ENCODE data around the gene LPO.

The LPO gene

DNA sequence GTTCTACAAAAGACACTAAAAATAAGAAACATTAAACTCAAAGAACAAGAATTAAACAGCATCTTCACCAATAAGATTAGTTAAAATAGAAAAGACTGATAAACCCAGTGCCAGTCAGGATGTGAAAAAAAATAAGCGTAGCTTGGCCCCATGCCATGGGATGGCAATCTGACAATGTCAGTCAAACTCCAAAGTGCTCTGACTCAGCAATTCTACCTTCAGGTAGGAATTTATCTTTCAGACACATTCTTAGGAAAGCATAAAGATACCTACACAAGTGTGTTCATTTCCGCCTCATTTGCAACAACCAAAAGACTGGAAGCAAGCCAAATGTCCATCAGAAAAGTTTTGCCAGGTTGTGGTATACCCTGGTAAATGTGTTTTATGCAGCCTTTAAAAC lies 51.5 kb downstream of the LPO start:
- Histone ChIP-seq H3K4me1 (ENCODE audit: control extremely low read depth in 1 of 4, control insufficient read depth in 4 of 4, insufficient read depth in 4 of 4, low read length in 3 of 4) (peaks cover 10 to 41% (median 24%) of the 10 kb centered on the region in 4 experiments), H3K9me3 (ENCODE audit: control extremely low read depth in 1 of 5, control insufficient read depth in 4 of 5, insufficient read depth in 2 of 5, low read depth in 1 of 5, low read length in 4 of 5) (peaks cover 0 to 3% (median 0%) of the 10 kb centered on the region in 5 experiments), H3K36me3 (ENCODE audit: control insufficient read depth in 4 of 4, insufficient read depth in 4 of 4, low read length in 3 of 4) (no peaks in the 10 kb centered on the region), H3K27ac (ENCODE audit: insufficient read depth in 1 of 2, low read depth in 1 of 2, low read length in 2 of 2, poor library complexity in 1 of 2, severe bottlenecking in 2 of 2) (no peak overlapping the region), H3K4me3 (ENCODE audit: control insufficient read depth in 1 of 7, extremely low read depth in 1 of 7, insufficient read depth in 4 of 7, low read depth in 2 of 7, low read length in 6 of 7) (no peak overlapping the region), H3K27me3 (replicated peaks in 2 of 5; ENCODE audit: control insufficient read depth in 4 of 5, insufficient read depth in 5 of 5, low read length in 4 of 5) (no peaks in the 10 kb centered on the region)
- ChIA-PET POLR2A (no interaction called here), CTCF (interaction anchor here (1.0 to 2.3 kb wide), 4 partner anchors 10 to 14 kb away, joined by 3 to 6 read pairs (median 4); partner anchors contain the start of gene MPO)
- WGBS (ENCODE audit: insufficient coverage) = no CpG with 5 or more reads among the region's 2 CpGs
- peak; percentile 20 to 59 (median 54) for DNase-seq

DNA sequence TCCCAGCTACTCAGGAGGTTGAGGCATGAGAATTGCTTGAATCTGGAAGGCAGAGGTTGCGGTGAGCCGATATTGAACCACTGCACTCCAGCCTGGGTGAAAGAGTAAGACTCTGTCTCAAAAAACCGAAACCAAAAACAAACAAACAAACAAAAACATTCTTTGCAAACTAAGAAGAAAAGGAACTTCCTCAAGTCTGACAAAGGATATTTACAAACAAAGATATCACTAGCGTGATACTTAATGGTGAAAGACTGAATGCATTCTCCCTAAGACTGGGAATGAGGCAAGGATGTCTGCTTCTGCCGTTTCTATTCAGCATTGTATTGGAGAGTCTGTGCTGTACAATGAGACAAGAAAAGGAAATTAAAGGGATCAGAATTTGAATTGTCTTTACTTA lies 52.9 kb downstream of the LPO start:
- 100% methylated on average over 3 of the region's 5 CpGs for WGBS (ENCODE audit: insufficient coverage)
- Histone ChIP-seq H3K4me3 (ENCODE audit: control insufficient read depth in 1 of 7, extremely low read depth in 1 of 7, insufficient read depth in 4 of 7, low read depth in 2 of 7, low read length in 6 of 7) (no peak overlapping the region), H3K9me3 (ENCODE audit: control extremely low read depth in 1 of 5, control insufficient read depth in 4 of 5, insufficient read depth in 2 of 5, low read depth in 1 of 5, low read length in 4 of 5) (peaks cover 0 to 3% (median 0%) of the 10 kb centered on the region in 5 experiments), H3K27me3 (replicated peaks in 2 of 5; ENCODE audit: control insufficient read depth in 4 of 5, insufficient read depth in 5 of 5, low read length in 4 of 5) (no peaks in the 10 kb centered on the region), H3K36me3 (ENCODE audit: control insufficient read depth in 4 of 4, insufficient read depth in 4 of 4, low read length in 3 of 4) (no peaks in the 10 kb centered on the region), H3K4me1 (ENCODE audit: control extremely low read depth in 1 of 4, control insufficient read depth in 4 of 4, insufficient read depth in 4 of 4, low read length in 3 of 4) (peaks cover 8 to 29% (median 18%) of the 10 kb centered on the region in 4 experiments), H3K27ac (ENCODE audit: insufficient read depth in 1 of 2, low read depth in 1 of 2, low read length in 2 of 2, poor library complexity in 1 of 2, severe bottlenecking in 2 of 2) (no peak overlapping the region)
- no peak for DNase-seq
- CTCF ChIA-PET = interaction anchor here (0.8 kb wide), 1 partner anchor 13 kb away, joined by 3 read pairs; no protein-coding TSS in a partner anchor
- POLR2A ChIA-PET = no interaction called here

DNA sequence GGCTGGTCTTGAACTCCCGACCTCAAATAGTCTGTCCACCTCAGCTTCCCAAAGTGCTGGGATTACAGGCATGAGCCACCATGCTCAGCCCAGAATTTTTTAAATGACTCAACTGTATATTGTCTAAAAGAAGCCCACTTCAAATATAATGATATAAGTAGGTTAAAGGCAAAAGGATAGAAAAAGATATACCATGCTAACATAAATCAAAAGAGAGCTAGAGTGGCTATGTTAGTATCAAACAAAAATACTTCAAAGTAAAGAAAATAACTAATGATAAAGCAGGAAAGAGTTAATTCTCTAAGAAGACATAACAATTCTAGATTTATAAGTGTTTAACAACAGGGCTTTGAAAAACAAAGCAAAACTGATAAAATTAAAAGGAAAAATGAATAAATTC lies 55.6 kb downstream of the LPO start:
- CTCF ChIA-PET = interaction anchor here (0.7 to 1.9 kb wide), 5 partner anchors 11 to 46 kb away, joined by 3 to 6 read pairs (median 4); partner anchors contain the start of gene MPO
- POLR2A ChIA-PET = no interaction called here
- Histone ChIP-seq H3K27ac (ENCODE audit: insufficient read depth in 1 of 2, low read depth in 1 of 2, low read length in 2 of 2, poor library complexity in 1 of 2, severe bottlenecking in 2 of 2) (no peak overlapping the region), H3K4me1 (ENCODE audit: control extremely low read depth in 1 of 4, control insufficient read depth in 4 of 4, insufficient read depth in 4 of 4, low read length in 3 of 4) (peaks cover 5 to 23% (median 12%) of the 10 kb centered on the region in 4 experiments), H3K9me3 (ENCODE audit: control extremely low read depth in 1 of 5, control insufficient read depth in 4 of 5, insufficient read depth in 2 of 5, low read depth in 1 of 5, low read length in 4 of 5) (peaks cover 0 to 7% (median 0%) of the 10 kb centered on the region in 5 experiments), H3K36me3 (ENCODE audit: control insufficient read depth in 4 of 4, insufficient read depth in 4 of 4, low read length in 3 of 4) (no peaks in the 10 kb centered on the region), H3K4me3 (ENCODE audit: control insufficient read depth in 1 of 7, extremely low read depth in 1 of 7, insufficient read depth in 4 of 7, low read depth in 2 of 7, low read length in 6 of 7) (no peak overlapping the region), H3K27me3 (replicated peaks in 2 of 5; ENCODE audit: control insufficient read depth in 4 of 5, insufficient read depth in 5 of 5, low read length in 4 of 5) (no peaks in the 10 kb centered on the region)
- DNase-seq = no peak
- WGBS (ENCODE audit: insufficient coverage) = no CpG with 5 or more reads among the region's 1 CpG

DNA sequence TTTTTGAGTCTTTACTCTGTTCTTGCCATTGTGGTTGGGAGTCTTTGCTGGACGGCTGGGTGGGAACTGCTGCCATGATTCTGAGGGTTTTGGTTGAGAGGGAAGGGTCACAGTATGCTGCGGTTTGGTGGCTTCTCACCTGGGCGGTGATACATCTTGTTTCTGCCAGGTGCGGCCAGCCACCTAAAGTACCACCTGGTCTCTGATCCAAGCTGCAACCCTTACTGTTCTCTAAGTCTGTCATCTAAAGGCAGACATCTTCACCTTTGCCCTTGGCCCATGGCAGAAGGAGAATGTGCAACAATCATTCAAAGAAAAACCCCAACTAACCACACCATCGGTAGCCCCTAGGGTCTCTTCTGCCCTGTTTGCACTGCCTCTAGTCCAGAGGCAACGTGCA lies 62.0 kb downstream of the LPO start:
- ChIA-PET CTCF (interaction anchor here (1.2 to 7.0 kb wide), 2 partner anchors 11 to 16 kb away, joined by 3 to 55 read pairs; no protein-coding TSS in a partner anchor), POLR2A (no interaction called here)
- Histone ChIP-seq H3K36me3 (ENCODE audit: control insufficient read depth in 4 of 4, insufficient read depth in 4 of 4, low read length in 3 of 4) (peaks cover 0 to 25% (median 0%) of the 10 kb centered on the region in 4 experiments), H3K27me3 (replicated peaks in 2 of 5; ENCODE audit: control insufficient read depth in 4 of 5, insufficient read depth in 5 of 5, low read length in 4 of 5) (no peaks in the 10 kb centered on the region), H3K4me3 (ENCODE audit: control insufficient read depth in 1 of 7, extremely low read depth in 1 of 7, insufficient read depth in 4 of 7, low read depth in 2 of 7, low read length in 6 of 7) (no peak overlapping the region), H3K9me3 (ENCODE audit: control extremely low read depth in 1 of 5, control insufficient read depth in 4 of 5, insufficient read depth in 2 of 5, low read depth in 1 of 5, low read length in 4 of 5) (peaks cover 0 to 3% (median 0%) of the 10 kb centered on the region in 5 experiments), H3K27ac (ENCODE audit: insufficient read depth in 1 of 2, low read depth in 1 of 2, low read length in 2 of 2, poor library complexity in 1 of 2, severe bottlenecking in 2 of 2) (no peak overlapping the region), H3K4me1 (ENCODE audit: control extremely low read depth in 1 of 4, control insufficient read depth in 4 of 4, insufficient read depth in 4 of 4, low read length in 3 of 4) (peaks cover 0 to 40% (median 4%) of the 10 kb centered on the region in 4 experiments)
- no peak for DNase-seq
- 97% methylated on average over 6 of the region's 6 CpGs for WGBS (ENCODE audit: insufficient coverage)

DNA sequence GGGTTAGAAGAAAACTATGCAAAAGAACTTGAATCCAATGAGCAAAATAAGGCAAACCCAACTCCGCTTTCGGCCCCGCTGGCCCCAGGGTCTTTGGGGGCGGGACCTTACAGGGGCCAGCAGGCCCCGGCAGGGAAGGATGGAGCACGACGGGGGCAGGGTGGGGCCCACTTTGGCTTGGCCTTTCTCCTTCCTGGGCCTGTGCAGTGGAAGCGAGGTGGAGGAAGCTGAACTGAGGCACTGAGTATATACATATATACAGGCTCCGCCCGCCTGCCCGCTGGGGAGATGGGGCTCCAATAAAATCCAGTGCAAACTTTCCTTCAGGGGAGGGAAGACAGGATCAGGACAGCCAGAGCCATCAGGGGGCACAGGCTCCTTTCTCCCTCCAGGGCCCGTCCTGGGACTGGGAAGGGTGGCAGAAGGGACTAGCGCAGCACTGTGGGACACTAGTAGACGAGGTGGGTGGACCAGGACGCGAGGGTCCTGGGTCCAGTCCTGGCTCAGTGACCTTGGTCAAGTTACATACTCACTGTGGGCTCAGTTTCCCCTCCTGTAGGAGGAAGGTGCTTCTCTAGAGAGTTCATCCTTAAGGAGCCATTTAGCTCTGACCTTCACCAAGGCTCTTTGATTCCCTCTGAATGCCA lies 63.2 kb downstream of the LPO start:
- H3K36me3 ChIP-seq (ENCODE audit: control insufficient read depth in 4 of 4, insufficient read depth in 4 of 4, low read length in 3 of 4) = peaks cover 0 to 33% (median 0%) of the 10 kb centered on the region in 4 experiments
- ChIA-PET CTCF (interaction anchor here (0.9 to 7.0 kb wide), 6 partner anchors 12 to 36 kb away, joined by 3 to 55 read pairs (median 3); no protein-coding TSS in a partner anchor), POLR2A (no interaction called here)
- WGBS (ENCODE audit: insufficient coverage) = 95% methylated on average over 9 of the region's 16 CpGs
- DNase-seq = no peak
- peaks cover 0 to 40% (median 4%) of the 10 kb centered on the region in 4 experiments for H3K4me1 ChIP-seq (ENCODE audit: control extremely low read depth in 1 of 4, control insufficient read depth in 4 of 4, insufficient read depth in 4 of 4, low read length in 3 of 4)
- no peaks in the 10 kb centered on the region for H3K27me3 ChIP-seq (replicated peaks in 2 of 5; ENCODE audit: control insufficient read depth in 4 of 5, insufficient read depth in 5 of 5, low read length in 4 of 5)
- H3K27ac ChIP-seq (ENCODE audit: insufficient read depth in 1 of 2, low read depth in 1 of 2, low read length in 2 of 2, poor library complexity in 1 of 2, severe bottlenecking in 2 of 2) = no peak overlapping the region
- no peak overlapping the region for H3K4me3 ChIP-seq (ENCODE audit: control insufficient read depth in 1 of 7, extremely low read depth in 1 of 7, insufficient read depth in 4 of 7, low read depth in 2 of 7, low read length in 6 of 7)
- H3K9me3 ChIP-seq (ENCODE audit: control extremely low read depth in 1 of 5, control insufficient read depth in 4 of 5, insufficient read depth in 2 of 5, low read depth in 1 of 5, low read length in 4 of 5) = peaks cover 0 to 3% (median 0%) of the 10 kb centered on the region in 5 experiments

DNA sequence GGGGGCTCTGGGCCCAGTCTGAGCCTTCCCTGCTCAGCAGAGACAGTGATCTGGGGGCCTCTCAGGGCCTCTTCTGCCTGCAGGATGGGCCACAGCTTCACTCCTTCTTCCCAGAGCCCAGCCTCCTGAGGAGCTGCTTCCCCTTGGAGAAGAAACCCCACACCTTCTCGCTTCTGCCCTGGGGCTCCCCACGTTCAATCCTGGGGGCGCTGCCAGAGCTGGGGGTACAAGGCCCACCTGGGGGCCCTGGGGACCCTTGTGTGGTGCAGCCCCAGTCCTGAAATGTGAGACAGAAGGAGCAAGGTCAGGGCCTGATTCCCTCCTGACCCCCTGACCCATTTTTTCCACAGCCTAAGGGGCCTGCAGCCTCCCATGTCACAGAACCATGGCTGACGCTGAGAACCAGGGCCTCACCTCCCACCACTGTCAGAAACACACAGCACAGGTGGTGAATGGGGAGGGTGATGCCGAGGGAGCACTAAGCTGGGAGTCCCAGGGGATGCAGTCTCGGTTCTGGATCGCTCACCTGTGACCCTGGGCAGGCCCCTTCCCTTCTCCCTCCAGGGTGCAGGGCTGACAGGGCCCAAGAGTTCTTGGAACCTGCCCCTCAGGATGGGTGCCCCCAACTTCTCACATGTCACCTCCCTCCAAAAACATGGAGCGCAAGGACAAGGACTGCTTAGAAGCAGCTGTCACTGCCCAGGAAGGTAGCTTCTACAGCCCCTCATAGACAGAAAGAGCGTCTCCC lies 64.0 kb downstream of the LPO start:
- Histone ChIP-seq H3K4me1 (ENCODE audit: control extremely low read depth in 1 of 4, control insufficient read depth in 4 of 4, insufficient read depth in 4 of 4, low read length in 3 of 4) (peaks cover 0 to 40% (median 4%) of the 10 kb centered on the region in 4 experiments), H3K27me3 (replicated peaks in 2 of 5; ENCODE audit: control insufficient read depth in 4 of 5, insufficient read depth in 5 of 5, low read length in 4 of 5) (no peaks in the 10 kb centered on the region), H3K36me3 (ENCODE audit: control insufficient read depth in 4 of 4, insufficient read depth in 4 of 4, low read length in 3 of 4) (peaks cover 0 to 40% (median 0%) of the 10 kb centered on the region in 4 experiments), H3K4me3 (ENCODE audit: control insufficient read depth in 1 of 7, extremely low read depth in 1 of 7, insufficient read depth in 4 of 7, low read depth in 2 of 7, low read length in 6 of 7) (no peak overlapping the region), H3K9me3 (ENCODE audit: control extremely low read depth in 1 of 5, control insufficient read depth in 4 of 5, insufficient read depth in 2 of 5, low read depth in 1 of 5, low read length in 4 of 5) (peaks cover 0 to 3% (median 0%) of the 10 kb centered on the region in 5 experiments), H3K27ac (ENCODE audit: insufficient read depth in 1 of 2, low read depth in 1 of 2, low read length in 2 of 2, poor library complexity in 1 of 2, severe bottlenecking in 2 of 2) (no peak overlapping the region)
- no peak for DNase-seq
- 100% methylated on average over 3 of the region's 9 CpGs for WGBS (ENCODE audit: insufficient coverage)
- ChIA-PET POLR2A (no interaction called here), CTCF (interaction anchor here (0.7 to 7.0 kb wide), 8 partner anchors 10 to 36 kb away, joined by 3 to 55 read pairs (median 4); partner anchors contain the start of gene MPO)

Measured in common myeloid progenitor, CD34-positive (primary cell).